GM21529 (cell line): ENCODE measurements around the gene BRME1.

ENCODE experiments used
- ATAC-seq: cut with Tn5 transposase; IDR thresholded peaks from one replicate; pipeline ENCODE4 v1.9.1; 2021; ENCODE audit not compliant: unreplicated experiment

BRME1 gene

GRCh38 chr19:13847407-13848339, 58.2 kb downstream of the BRME1 start:
- no peak for ATAC-seq

GRCh38 chr19:13846557-13847406, 59.1 kb downstream of the BRME1 start:
- ATAC-seq: peak; percentile 62

DNA sequence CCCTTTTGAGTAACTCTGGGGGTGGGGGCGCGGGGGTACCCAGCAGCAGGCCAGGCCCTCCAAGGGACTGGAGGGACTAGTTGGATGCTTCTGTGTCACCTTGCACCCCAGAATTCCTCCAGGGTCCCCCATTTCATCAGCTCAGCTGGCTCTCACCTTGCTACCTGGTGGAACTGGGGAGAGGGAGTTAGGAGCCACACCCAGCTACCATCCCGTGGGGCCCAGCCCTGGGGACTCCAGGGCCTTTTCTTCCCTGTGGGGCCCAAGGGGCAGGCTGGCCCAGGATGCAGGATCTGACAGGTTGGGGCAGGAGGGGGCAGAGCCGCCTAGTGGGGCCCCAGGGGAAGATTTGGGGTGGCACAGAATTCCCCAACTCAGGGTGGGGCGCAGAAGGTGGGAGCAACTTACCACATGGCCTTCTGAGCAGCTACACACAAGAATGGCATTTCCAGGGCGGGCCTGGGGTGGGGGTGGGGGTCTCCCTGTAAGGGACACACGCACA, 61.7 kb downstream of the BRME1 start:
- no peak for ATAC-seq

GRCh38 chr19:13843104-13843921, 62.6 kb downstream of the BRME1 start:
- no peak for ATAC-seq

- ATAC-seq: no peak
These were observed 63.4 kb downstream of the BRME1 start for GRCh38 chr19:13842291-13843103.

DNA sequence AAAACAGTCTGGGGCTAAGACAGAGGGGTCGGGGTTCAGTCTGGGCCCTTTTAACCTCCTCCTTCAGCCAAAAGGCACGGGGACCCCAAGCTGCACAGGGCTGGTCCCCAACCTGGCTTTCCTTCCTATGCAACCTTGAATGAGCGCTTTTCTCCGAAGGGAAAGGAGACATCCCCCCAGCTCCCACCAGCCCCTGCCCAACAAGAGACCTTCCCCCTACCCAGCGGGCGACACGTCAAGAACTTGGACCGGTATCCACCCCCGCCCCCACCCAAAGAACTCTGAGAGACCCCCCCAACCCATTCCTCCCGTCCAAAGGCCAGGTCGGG, 64.0 kb downstream of the BRME1 start:
- no peak for ATAC-seq

- no peak for ATAC-seq
These were observed 64.6 kb downstream of the BRME1 start for GRCh38 chr19:13841086-13841961.

- ATAC-seq: no peak
These were observed 65.4 kb downstream of the BRME1 start for GRCh38 chr19:13840305-13841085.

DNA sequence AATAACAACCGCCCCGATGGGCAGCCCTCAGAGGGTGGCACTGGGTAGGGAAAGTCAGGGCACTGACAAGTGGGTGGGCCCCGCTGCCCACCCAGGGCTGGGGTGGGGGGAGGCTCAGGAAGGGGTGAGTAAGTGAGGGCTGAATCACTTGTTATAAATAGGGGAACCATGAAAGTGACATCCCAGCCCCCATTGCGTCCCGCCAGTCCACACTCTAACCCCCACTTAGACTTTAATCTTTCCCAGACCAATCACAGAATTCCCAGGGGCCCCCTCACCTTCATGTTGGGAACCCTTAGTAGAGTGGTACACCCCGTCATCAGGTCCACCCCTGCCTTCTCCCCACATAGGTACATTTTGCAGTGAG, 66.0 kb downstream of the BRME1 start:
- ATAC-seq: no peak

DNA sequence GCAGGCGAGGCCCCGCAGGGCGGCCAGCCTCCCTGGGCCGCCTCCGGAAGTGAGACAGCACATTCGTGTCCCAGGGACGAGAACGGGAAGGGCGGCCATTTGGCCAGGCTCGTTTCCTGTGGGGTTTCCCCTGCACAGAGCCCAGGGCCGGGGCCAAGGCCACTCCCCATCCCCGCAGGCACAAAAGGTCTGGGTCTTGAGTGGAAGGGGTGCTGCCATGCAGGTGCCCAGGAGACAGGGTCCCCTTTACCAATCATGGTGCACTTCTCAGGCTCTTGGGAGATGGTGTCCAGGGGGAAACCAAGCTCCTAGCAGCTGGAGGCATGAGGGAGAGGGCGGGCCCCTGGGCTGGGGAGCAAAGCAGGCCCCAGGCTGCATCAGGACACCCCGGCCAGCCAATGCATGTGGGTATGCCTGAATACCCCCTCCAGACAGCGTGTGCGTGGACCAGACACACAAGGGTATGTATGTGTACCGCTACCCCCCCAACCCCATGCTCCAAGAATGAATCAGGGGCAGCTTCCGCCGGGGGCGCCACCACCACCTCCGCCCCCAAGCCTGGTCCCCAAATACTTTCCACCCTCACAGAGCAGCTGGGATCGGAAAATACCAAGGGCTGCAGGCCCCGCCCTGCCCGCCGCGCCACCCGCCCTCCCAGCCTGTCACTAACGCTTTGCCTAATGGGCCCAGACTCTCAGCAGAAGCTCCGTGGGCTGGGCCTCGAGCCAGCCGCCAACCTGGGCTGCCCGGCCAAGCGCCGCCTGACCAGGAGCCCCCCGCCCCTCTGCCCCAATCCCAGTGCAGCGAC, 66.6 kb downstream of the BRME1 start:
- peak; percentile 39 for ATAC-seq

DNA sequence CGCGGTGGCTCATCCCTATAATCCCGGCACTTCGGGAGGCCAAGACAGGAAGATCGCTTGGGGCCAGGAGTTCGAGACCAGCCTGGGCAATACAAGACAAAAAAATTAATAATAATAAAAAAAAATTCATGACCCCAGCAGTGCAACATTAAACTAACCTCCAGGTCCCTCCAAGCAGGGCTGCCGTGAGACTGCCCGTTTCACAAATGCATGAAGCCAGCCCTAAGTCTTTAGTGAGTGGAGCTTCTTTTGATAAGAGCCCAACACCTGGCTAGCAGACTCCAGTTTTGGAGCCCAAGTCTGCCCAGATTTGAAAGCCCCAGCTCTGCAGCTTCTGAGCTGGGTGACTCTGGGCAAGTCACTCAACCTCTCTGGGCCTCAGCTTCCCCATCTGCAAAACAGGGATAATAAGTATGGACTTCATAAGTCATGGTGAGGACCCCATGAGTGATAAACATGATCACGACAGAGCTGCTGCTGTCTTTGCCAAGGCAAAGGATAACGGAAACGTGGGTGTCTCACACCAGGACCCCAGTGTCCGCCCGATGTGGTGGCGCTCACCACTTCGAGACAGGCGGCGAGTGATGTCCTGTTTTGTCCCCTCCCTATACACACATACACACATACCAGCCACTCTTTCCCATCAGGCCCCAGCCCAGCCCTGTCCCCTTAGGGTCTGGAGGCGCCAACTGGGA, 67.3 kb downstream of the BRME1 start:
- no peak for ATAC-seq

DNA sequence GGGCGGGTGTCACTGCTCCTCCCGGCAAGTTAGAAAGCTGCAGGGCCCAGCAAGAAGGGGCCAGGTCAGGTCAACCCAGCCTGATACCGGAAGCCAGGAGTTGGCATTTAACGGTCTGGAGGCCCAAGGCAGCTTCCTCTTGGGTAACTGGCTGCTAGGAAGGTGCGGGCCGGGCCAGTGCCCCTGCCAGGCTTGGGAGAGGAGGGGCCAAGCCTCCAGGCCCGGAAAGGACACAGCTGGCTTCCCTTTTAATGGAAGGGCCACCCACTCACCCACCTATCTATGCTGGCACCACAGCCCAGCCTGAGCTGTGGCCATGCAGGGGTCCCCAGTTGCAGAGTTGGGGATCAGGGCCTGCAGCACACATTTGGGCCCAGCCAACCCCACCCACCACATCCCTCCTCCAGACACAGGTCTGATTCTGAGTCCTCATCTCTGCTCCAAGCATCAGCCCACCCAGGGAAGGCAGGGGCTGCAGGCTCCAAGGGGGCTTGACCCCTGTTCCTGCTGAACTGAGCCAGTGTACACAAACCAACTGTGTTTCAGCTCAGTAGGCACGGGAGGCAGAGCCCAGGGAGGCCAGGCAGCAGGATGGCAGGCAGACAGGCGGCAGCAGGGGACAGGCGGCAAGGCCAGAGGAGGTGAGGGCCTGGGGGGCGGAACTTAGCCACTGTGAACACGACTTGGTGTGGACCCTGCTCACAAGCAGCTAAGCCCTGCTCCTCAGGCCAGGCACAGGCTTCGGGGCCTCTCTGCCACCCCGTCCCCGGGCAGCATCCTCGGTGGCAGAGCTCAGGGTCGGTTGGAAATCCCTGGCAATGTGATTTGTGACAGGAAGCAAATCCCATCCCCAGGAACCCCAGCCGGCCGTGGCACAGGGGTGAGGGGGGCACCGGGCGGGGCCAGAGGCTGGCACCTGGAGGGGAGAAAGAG, 69.9 kb downstream of the BRME1 start:
- ATAC-seq: no peak

- ATAC-seq: no peak
These were observed 71.5 kb downstream of the BRME1 start for GRCh38 chr19:13834244-13835069.

DNA sequence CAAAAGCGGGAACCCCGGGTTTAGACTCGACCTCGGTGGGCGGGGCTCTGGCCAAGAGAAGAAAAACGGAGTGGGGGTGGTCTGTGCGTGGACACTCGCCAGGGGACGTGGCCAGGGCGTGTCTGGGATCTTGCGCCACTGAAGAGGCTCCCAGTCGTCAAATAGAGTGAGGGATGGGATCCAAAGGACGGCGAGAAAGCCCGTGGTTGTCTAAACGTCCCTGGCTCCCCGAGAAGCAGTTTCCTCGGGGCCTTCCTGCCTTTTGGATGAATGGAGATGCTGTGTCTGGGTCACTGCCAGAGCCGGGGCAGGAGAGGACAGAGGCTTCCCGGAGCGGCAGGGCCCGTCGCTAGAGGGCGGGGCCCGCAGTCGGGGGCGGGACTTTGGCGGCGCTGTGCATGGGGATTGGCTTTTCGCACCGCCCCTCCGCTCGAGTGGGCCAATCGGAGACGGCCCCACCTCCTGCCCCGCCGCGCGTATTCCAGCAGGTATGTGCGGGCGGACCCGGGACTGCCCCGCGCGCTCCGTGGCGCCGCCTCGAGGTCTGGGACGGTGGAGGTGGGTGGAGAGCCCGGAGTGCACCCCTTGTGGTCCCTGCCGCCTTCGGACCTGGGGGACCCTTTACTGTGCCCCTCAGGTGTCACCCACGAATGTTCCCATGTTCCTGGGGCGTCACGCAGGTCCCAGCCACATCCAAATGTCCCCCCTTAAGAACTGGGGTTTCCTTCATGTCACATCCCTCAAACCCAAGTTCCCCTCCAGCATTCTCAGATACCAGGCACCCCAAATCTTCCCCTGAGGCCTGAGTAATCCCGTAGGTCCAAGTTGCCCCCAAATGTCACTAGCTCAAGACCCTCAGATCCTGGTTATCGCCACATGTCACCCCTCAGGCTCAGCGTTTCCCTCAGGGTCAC, 72.3 kb downstream of the BRME1 start:
- peak; percentile 79 for ATAC-seq
